Activated CD8-positive, alpha-beta memory T cell treated with anti-CD3 and anti-CD28 coated beads for 48 hours (primary cell): Measurements from ENCODE around the gene MYBPC2.

ENCODE experiments used
- DNase-seq, 3 experiments: peaks; one replicate each; pipeline ENCODE4 v3.0.0-alpha.2; 2020; ENCODE audit warnings: low read depth in 2 of 3, low spot score in 2 of 3

MYBPC2 gene

DNA sequence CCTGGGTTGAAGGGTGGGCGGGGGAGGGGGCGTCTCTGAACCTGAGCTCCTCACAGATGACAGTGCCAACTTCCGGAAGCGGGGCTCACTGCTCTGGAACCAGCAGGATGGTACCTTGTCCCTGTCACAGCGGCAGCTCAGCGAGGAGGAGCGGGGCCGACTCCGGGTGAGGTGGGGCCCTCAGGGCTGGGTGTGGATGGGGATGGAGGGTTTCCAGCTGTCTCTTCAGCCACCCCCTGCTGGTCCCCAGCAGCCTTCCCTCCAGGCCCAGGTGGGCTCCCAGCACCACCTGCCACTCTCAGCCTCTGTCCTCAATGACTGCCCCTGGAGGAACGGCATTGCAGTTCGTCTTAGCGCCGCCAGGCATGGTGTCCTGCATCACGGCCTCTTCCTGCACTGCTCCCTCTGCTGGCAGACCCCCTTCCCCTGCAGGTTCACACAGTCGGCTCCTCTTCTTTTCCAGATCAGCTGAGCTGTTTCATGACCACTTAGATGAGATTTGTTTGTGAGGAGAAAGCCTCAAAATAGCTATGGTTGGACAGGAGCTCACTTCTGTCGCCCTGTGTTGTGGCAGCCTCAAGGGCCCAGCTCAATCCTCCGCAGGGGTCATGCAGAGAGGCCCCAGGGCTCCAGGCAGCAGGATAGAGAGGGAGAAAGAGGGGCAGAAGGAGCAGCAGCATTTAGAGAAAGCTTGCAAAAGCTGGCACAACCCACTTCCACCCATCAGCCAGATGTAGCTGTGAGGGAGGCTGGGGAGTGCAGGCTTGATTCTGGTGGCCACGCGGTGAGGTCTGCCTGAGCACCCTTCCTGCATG, 46.4 kb downstream of the MYBPC2 start:
- DNase-seq, result no peak

DNA sequence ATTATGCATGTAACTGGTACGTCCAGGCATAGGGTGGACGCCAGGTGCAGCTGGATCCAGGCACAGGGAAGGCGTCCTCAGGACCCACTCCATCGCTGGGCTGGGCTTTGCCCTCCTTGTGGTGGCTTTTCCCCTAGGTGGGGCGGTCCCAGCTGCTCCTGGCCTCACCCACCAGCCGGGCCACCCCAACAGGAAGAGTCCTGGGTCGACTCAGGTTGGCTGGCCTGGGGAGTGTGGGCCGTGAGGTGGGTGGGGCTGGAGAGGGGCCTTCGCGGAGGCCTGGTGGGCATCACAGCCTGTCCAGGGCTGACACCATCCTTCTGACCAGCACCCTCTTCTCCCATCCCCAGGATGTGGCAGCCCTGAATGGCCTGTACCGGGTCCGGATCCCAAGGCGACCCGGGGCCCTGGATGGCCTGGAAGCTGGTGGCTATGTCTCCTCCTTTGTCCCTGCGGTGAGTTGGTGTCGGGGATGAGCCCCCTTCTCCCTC, 47.1 kb downstream of the MYBPC2 start:
- no peak for DNase-seq

DNA sequence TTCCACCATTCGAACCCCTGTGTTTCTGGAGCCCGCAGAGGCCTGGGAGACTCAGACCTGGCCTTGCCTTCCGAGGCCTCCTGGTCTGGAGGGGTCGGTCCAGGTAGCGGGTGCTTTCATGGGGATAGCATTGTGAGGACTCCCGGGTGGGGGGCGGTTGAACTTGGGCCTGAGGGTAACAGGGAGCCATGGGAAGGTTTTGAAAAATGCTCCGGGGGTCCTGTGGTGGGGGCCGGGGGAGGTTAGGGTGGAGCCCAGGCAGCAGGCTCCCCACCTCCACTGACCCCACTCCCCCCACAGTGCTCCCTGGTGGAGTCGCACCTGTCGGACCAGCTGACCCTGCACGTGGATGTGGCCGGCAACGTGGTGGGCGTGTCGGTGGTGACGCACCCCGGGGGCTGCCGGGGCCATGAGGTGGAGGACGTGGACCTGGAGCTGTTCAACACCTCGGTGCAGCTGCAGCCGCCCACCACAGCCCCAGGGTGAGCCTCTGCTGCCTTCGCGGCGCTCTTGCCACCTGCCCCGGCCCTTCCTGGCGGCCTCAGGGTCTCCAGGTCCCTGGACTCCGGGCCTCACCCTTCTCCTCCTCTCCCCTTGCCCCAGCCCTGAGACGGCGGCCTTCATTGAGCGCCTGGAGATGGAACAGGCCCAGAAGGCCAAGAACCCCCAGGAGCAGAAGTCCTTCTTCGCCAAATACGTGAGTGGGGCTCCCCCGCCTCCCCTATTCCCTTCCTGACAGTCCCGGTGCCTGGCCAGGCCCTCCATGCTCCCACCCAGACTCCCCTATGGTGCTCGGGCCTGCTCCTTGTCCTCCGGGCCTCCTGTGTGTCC, 47.8 kb downstream of the MYBPC2 start:
- no peak for DNase-seq

DNA sequence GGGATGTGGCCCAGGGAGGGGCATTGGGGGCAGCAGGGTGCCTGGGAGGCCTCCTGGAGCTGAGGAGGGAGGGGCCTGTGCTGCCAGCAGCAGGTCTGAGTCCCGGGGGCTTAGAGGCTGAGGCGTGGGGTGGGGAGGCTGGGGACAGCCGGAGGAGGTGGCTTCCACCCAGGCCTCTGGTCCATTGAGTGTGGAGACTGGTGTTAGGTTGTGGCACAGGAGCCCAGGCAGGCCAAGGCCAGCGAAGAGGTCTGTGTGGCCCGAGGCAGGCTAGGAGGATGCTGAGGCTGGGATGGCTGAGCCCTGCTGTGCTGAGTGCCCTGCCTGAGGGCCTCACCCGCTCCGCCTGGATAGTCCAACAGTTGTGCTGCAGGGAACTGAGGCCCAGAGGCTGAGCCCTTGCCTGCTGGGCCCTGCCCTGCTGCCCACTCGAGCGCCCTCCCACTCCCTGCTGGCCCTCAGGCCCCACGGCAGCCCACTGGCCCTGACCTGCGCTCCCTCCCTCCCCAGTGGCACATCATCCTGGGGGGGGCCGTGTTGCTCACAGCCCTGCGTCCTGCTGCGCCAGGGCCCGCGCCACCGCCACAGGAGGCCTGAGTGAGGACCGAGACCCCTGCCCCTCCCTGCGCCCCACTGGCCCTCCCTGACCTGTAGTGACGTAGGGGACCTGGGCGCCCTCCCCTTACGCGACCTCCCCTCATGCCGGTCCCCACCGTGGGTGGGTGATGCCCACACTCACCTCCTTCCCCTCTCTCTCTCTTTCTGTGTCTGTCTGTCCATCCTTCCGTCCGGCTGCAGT, 48.9 kb downstream of the MYBPC2 start:
- no peak for DNase-seq

DNA sequence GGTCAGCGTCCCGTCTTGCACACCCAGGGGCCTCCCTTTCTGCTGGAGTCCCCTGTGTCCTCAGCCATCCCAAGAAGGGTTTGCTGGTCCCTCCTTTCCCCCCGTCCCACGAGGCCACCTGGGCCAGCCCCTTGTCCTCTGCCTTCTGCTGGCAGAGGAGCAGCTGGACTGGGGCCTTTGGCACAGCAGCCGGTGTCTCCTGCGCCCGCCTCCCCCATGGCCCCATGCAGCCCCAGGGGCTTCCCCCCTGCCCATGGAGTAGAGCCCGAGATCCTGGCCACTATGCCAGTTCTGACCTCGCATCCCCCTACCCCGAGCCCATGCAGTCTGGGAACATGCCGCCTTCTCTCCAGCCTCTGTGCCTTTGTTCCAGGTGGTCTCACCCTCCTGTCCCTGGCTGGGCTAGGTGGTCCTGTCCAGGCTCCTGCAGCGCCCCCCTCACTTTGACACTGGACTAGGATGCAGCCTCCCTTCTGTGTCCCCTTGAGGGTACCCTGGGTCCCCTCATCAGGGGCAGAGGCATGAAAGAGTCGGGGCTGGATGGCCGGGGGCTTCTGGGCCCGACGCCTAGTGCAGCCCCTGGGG, 49.7 kb downstream of the MYBPC2 start:
- DNase-seq, result no peak

DNA sequence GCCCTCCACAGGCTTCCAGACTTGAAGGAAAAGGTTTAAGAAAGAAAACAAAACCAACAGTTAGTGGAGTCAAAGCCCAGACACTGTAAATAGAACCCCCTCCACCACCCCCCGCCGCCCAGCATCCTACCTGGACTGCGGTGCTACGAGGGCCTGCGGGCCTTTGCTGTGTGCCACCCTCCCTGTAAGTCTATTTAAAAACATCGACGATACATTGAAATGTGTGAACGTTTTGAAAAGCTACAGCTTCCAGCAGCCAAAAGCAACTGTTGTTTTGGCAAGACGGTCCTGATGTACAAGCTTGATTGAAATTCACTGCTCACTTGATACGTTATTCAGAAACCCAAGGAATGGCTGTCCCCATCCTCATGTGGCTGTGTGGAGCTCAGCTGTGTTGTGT, 50.2 kb downstream of the MYBPC2 start:
- no peak for DNase-seq

DNA sequence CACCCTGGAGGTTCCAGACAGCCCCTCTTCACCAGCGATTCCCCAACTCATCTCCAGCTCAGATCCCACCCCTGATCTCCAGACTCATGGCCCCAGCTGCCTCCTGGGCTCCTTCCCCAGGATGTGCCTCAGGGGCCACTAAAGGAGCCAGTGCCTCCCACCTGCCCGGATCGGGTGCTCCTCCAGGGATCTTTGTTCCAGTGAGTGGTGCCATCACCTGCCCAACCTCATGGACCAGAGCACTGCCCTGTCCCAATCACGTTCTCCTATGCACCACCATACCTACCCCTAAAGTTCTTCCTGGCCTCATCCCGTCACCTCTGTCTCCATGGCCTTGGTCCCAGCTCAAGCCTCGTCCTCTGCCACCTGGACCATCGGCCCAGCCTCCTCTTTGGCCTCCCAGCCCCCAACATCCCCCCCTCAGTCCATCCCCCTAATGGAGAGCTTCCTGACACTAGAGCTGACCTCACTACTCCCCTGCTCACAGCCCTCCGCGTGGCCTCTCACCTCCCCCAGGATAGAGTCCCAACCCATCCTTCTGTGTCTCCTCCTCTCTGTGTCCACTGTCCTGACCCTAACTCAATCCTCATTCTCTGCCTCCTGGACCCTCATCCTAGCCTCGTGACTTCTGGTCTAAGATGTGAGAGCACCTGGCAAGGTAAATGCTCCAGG, 52.7 kb downstream of the MYBPC2 start:
- DNase-seq, result no peak

DNA sequence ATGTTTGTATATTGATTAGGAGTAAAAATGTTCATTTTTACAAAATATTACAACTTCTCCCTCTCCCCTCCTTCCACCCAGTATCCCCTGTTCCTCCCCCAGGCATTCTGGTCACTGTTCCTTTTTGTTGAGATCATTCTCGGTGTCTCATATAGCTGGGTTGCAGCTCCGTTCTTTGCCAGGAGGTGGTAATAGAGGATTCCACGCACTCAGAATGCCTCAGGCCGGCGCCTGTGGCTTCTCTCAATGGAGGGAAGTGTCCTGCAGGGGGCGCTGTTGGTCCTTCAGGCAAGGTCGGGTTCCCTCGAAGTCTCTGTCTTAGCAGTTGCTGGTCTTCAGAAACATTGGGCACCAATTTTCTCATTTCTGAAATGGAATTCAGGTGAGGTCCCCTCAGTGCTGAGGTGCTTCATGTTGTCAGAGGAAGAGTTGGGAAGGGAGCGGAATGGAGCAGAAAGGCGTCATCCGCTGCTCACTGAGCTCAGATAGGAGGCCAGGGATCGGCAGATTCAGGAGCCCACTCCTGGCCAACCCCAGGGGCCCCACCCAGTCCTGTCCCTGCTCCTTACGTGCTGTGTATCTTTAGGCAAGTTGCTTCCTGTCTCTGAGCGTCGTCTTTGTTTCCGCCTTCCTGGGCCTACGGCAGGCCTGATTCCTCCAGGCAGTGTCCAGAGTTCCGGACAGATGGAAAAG, 54.3 kb downstream of the MYBPC2 start:
- DNase-seq, result peak in 2 of 3 experiments; percentile 30 to 78

DNA sequence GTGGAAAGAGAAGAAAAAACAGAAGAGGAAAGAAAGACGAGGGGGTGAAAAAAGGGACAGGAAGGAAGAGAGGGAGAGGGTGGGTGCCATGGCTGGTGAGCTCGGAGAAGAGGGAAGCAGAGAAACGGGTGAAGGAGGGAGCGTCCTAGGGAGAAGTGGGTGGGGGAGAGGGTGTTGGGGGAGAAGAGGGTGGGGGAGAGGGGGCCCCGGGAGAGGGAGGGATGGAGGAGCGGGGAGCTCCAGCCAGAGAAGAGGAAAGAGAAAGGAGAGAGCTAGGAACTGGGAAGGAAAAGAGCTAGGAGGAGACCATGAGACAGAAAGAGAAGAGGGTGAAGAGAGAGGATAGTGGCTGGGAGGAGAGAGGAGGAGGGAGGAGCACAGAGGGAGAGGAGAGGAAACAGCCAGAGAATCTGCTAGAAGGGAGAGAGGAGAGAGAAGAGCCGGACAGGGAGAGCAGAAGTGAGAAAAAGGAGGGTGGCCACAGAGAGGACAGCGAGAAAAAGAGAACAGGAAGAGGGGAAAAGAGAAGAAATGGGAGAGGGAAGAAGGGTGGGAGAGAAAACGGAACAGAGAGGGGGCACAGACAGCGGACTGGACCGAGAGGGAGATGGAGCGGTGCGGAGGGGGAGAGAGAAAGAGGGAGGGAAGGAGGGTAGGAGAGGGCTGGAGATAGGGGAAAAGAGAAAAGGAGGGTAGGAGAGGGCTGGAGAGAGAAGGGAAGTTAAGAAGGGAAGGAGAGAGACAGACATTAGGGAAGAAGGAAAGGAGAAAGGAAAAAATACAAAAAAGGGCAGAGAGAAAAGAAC, 55.9 kb downstream of the MYBPC2 start:
- DNase-seq, result no peak

DNA sequence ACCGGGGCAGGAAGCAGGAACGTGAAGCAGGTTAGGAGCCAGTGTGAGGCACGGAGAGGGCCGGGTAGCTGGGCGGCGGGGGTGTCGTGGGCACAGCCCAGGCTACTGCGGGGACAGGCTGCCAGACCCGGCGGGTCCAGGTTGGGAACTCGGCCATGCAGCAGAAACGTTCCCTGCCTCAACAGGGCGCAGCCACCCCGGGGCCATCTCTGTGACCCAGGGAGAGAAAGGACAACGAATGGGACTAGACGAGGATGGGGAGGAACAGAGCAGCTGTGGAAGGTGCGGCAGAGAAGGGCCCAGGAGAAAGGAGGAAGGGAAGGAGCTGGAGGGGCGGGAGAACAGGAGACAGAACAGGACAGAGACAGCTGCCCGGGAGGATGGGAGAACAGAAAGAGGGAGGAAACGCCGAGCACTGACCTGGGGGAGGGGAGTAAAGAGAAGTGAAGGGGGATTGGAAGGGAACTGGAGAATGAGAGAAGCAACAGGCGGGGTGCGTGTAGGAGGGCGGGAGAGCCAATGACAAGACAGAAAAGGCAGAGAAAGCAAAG, 56.8 kb downstream of the MYBPC2 start:
- DNase-seq, result no peak

DNA sequence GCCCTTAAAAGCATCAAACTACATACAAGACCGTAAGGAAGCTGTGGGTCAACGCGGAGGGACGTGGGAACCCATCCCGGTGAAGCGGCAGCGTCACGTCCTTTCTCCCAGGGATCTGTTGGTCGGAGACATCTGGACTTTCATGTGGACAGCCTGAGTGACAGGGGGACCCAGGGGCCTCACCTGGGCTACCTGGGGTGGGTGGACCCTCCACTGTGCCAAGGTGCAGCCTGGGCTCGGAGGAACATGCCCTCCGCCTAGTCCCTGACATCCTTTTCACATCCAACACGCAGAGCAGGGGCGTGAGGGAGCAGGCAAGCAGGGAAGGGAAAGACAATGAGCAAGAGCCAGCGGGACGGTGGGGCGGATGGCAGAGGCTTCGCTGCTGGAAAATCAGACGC, 57.7 kb downstream of the MYBPC2 start:
- no peak for DNase-seq

DNA sequence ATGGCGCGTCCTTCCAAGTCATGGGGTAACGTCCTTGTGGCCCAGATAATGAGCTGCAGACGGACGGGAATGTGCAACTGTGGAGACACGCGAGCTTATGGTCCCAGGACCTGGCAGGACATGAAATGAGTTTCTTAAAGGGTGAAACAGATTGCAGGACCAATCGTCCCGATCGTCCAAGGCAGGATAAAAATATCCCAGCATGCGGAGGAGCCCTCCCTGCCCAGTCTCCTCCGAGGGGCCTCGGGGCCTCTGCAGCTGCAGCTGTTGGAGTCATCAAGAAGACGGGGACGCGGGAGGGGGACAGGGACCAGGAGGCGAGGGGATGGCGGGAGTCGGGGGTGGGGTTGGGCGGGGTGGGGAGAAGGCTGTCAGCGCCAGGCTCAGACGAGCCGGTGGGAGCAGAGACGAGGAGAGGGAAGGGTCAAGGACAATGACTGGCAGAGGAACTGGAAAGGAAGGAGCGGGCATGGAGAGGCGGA, 58.3 kb downstream of the MYBPC2 start:
- no peak for DNase-seq

DNA sequence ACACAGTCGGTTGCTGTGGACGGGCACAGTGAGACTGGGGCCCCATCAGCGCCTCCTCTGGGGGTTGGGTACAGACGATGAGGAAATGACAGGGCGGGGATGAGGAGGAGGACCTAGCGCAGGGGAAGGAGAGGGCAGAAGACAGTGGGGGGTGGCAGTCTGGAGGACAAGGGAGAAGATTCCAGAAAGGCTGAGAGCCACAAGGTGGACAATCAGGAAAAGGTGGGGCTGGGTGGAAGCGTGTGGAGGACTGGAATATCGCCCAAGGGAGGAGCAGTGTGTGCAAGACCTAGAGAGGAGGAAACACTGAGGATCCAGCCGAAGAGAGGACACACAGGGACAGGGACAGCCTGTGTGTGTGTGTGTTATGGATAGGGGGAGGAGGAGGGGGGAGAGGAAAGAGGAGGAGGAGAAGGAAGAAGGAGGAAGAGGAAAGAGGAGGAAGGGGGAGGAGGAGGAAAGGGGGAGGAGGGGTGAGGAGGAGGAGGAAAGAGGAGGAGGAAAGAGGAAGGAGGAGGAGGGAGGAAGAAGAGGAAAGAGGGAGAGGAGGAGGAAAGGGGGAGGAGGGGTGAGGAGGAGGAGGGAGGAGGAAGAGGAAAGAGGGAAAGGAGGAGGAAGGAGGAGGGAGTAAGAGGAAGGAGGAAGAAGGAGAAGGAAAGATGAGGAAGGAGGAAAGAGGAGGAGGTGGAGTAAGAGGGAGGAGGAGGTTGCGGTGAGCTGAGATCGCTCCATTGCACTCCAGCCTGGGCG, 59.8 kb downstream of the MYBPC2 start:
- DNase-seq, result no peak

DNA sequence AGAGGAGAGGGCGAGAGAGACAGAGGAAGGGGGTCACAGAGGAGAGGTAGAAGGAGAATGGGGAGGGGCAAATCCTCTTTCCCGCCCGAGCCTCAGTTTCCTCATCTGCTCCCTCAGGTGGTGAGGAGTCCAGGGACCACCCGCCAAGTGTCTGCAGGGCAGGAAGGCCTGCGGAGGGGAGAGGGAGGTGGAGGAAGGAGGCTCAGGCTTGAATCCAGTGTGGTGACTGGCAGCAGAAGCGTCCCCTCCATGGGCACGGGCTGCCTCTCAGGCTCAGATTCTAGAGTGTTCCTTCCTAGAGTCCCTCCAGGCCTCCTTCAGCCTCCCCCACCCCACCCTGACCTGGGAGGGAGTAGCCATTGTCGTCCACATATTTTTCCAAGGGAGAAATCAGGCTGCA, 60.5 kb downstream of the MYBPC2 start:
- no peak for DNase-seq

DNA sequence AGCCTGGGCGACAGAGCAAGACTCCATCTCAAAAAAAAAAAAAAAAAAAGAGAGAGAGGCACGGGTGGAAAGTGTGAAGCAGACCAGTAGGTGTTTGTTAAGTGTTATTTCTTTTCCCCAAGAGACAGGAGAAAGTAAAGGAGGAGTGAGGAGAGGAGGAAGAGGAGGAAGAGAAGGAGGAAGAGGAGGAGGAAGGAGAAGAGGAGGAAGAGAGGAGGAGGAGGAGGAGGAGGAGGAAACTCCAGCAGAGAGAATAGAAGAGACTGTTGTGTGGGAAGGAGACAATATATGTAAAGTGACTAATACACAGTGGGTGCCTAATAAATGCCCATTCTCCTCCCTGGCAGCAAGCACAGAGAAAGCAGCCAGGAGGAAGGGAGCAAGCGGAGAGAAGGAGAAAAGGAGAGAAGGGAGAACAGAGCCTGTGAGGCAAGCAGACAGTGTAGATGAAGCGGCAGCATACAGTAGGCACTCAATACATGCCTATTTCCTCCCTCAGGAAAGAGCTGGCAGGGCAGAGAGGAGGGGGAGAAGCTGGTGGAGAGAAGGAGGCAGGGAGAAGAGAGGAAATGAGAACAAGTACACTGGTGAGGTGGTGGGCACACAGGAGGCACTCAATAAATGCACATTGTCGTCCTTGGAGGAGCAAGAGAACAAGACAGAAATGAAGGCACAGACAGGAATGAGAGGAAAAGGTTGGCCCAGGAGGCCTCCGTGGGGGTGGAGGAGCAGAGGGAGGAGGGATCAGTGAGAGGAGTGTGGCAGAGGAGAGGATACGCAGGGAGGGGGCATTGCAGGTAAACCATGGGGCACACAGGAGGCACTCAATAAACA, 61.7 kb downstream of the MYBPC2 start:
- DNase-seq, result no peak

DNA sequence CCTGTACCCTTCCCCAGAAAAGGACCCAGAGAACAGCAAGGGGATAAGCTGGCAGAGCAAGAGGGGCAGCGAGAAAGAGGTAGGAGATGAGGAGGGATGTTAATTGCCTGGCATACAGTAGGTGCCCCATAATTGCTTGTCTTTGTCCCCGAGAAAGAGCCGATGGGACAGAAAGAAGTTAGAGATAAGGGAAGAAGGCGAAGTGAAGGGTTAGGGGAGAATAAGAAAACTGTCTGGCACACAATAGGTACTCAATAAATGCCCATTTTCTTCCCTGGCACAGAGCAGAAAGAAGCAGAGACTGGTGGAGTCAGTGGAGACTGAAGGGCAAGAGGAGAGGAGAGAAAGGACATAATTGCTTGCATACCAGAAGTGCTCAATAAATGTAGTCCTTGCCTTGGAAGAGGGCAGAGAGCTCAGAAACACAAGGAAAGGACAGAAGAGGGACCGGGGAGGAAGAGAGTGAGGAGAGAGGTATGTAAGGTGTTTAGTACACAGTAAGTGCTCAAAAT, 62.4 kb downstream of the MYBPC2 start:
- no peak for DNase-seq
